Gastroesophageal sphincter (tissue), 3 donors: Measurements from ENCODE around the gene ZDHHC11B.
"Not testable (repeated sequence)": the region's sequence is repeated elsewhere in the genome, so short reads cannot be mapped to it uniquely, and the experiment has no call there.

Source experiments
- EP300 ChIP-seq: sonication (generic); formaldehyde crosslinking; IDR thresholded peaks from one replicate; pipeline ENCODE4 v1.6.1; 2017; ENCODE audit warnings: antibody characterized with exemption, mild to moderate bottlenecking
- POLR2A ChIP-seq, 2 donors: fragments of 450-650 bp; IDR thresholded peaks; one replicate each; pipeline ENCODE4 v1.6.1; 2017; ENCODE audit warnings: antibody characterized with exemption in 2 of 2, mild to moderate bottlenecking in 2 of 2, moderate library complexity in 1 of 2
- POLR2AphosphoS5 ChIP-seq: sonication (generic); formaldehyde crosslinking; IDR thresholded peaks from one replicate; pipeline ENCODE4 v1.6.1; 2017; ENCODE audit warnings: antibody characterized with exemption
- TF ChIP-seq, protein P1 (sequence below), 4 experiments: fragments of 200-600 bp in 2 of 4; fragments of 450-650 bp in 2 of 4; sonication (generic) in 1 of 4; IDR thresholded peaks; one replicate each; pipeline ENCODE4 v1.5.1; 2017 to 2019; ENCODE audit warnings: antibody characterized with exemption in 4 of 4, mild to moderate bottlenecking in 2 of 4, moderate library complexity in 2 of 4

DNA sequence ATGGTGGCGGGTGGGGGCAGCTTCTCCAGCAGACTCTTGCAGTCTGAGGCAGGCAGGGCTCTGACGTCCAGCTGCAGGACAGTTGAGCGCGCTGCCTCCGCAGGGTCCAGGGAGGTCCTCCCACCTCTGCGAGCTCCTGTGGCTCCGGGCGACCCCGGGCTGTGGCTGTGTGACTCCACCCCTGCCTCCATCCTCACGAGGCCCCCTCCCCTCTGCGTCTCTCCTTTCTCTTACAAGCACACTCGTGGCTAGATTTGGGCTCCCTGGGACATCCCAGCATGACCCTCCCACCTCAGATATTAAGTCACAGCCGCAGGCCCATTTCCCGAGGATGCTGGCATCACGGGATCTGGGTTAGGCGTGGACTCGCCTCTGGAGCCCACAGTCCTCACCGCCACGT lies 34.3 kb downstream of the ZDHHC11B start:
- TF ChIP-seq, protein P1, sequence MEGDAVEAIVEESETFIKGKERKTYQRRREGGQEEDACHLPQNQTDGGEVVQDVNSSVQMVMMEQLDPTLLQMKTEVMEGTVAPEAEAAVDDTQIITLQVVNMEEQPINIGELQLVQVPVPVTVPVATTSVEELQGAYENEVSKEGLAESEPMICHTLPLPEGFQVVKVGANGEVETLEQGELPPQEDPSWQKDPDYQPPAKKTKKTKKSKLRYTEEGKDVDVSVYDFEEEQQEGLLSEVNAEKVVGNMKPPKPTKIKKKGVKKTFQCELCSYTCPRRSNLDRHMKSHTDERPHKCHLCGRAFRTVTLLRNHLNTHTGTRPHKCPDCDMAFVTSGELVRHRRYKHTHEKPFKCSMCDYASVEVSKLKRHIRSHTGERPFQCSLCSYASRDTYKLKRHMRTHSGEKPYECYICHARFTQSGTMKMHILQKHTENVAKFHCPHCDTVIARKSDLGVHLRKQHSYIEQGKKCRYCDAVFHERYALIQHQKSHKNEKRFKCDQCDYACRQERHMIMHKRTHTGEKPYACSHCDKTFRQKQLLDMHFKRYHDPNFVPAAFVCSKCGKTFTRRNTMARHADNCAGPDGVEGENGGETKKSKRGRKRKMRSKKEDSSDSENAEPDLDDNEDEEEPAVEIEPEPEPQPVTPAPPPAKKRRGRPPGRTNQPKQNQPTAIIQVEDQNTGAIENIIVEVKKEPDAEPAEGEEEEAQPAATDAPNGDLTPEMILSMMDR (IDR thresholded peaks at IDR 0.05) = not testable (repeated sequence)
- TF ChIP-seq POLR2A (IDR thresholded peaks at IDR 0.05); POLR2AphosphoS5; EP300: not testable (repeated sequence)
